ENCODE results near the gene UGT1A1. TPM values are rescaled to one million over a fixed set of nuclear protein-coding genes. Genes with fewer than 3 reads are reported as not detected.

UGT1A1 gene
- total and polyA plus RNA-seq, 4 donors: 145 to 386 (median 288) TPM; not detected in 1

DNA sequence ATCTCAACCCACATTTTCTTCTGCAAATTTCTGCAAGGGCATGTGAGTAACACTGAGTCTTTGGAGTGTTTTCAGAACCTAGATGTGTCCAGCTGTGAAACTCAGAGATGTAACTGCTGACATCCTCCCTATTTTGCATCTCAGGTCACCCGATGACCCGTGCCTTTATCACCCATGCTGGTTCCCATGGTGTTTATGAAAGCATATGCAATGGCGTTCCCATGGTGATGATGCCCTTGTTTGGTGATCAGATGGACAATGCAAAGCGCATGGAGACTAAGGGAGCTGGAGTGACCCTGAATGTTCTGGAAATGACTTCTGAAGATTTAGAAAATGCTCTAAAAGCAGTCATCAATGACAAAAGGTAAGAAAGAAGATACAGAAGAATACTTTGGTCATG is 8.0 kb downstream of the UGT1A1 start:
- H3K4me1 ChIP-seq (ENCODE audit: control insufficient read depth in 4 of 4, insufficient read depth in 4 of 4, low read length in 3 of 4): peaks cover 0 to 12% (median 3%) of the 10 kb centered on the region in 4 donors
- no peak overlapping the region for H3K4me3 ChIP-seq (ENCODE audit: low read depth in 1 of 3, low read length in 3 of 3)
- no peak for DNase-seq (ENCODE audit: low spot score)
- H3K9ac ChIP-seq (ENCODE audit: low read depth in 1 of 2, low read length in 2 of 2): no peak overlapping the region
- WGBS: 85% methylated on average over 4 of the region's 4 CpGs
- no peak overlapping the region for H3K27ac ChIP-seq (ENCODE audit: low read depth in 1 of 2, low read length in 2 of 2)
- peaks cover 6 to 47% (median 40%) of the 10 kb centered on the region in 4 donors for H3K36me3 ChIP-seq (ENCODE audit: control insufficient read depth in 4 of 4, insufficient read depth in 3 of 4, low read depth in 1 of 4, low read length in 3 of 4)
- H3K27me3 ChIP-seq (ENCODE audit: control insufficient read depth in 4 of 4, insufficient read depth in 4 of 4, low read length in 3 of 4): no peaks in the 10 kb centered on the region
- no peaks in the 10 kb centered on the region for H3K9me3 ChIP-seq (ENCODE audit: control insufficient read depth in 4 of 4, low read length in 3 of 4)
- no peak for TF ChIP-seq TAF1 (conservative IDR thresholded peaks at IDR 0.05)
- TF ChIP-seq, protein P1, sequence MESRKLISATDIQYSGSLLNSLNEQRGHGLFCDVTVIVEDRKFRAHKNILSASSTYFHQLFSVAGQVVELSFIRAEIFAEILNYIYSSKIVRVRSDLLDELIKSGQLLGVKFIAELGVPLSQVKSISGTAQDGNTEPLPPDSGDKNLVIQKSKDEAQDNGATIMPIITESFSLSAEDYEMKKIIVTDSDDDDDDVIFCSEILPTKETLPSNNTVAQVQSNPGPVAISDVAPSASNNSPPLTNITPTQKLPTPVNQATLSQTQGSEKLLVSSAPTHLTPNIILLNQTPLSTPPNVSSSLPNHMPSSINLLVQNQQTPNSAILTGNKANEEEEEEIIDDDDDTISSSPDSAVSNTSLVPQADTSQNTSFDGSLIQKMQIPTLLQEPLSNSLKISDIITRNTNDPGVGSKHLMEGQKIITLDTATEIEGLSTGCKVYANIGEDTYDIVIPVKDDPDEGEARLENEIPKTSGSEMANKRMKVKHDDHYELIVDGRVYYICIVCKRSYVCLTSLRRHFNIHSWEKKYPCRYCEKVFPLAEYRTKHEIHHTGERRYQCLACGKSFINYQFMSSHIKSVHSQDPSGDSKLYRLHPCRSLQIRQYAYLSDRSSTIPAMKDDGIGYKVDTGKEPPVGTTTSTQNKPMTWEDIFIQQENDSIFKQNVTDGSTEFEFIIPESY (IDR thresholded peaks at IDR 0.05): no peak
- TF ChIP-seq, protein P2, sequence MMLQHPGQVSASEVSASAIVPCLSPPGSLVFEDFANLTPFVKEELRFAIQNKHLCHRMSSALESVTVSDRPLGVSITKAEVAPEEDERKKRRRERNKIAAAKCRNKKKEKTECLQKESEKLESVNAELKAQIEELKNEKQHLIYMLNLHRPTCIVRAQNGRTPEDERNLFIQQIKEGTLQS (IDR thresholded peaks at IDR 0.05): no peak
- no peak for TF ChIP-seq HNF4G (IDR thresholded peaks at IDR 0.05)
- TF ChIP-seq, protein P3, sequence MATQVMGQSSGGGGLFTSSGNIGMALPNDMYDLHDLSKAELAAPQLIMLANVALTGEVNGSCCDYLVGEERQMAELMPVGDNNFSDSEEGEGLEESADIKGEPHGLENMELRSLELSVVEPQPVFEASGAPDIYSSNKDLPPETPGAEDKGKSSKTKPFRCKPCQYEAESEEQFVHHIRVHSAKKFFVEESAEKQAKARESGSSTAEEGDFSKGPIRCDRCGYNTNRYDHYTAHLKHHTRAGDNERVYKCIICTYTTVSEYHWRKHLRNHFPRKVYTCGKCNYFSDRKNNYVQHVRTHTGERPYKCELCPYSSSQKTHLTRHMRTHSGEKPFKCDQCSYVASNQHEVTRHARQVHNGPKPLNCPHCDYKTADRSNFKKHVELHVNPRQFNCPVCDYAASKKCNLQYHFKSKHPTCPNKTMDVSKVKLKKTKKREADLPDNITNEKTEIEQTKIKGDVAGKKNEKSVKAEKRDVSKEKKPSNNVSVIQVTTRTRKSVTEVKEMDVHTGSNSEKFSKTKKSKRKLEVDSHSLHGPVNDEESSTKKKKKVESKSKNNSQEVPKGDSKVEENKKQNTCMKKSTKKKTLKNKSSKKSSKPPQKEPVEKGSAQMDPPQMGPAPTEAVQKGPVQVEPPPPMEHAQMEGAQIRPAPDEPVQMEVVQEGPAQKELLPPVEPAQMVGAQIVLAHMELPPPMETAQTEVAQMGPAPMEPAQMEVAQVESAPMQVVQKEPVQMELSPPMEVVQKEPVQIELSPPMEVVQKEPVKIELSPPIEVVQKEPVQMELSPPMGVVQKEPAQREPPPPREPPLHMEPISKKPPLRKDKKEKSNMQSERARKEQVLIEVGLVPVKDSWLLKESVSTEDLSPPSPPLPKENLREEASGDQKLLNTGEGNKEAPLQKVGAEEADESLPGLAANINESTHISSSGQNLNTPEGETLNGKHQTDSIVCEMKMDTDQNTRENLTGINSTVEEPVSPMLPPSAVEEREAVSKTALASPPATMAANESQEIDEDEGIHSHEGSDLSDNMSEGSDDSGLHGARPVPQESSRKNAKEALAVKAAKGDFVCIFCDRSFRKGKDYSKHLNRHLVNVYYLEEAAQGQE (IDR thresholded peaks at IDR 0.05): no peak
- TF ChIP-seq NR2F2 (IDR thresholded peaks at IDR 0.05): no peak

DNA sequence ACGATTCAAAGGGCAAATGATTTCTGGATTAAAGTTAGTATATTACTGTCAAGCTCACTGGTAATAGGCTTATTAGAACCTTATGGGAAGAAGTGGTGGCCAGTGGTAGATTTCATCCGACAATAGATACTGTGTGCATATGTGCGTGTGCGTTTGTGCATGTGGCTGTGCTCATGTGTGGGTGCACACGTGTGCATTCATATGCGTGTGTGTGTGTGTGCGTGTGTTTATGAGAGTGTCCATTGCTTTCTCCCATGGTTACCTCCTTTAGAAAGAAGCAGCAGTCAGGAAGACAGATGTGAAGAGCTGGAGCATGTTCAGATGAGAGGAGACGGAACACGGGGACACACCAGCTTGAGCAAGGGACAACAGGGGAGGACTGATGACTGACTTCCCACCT is 9.2 kb downstream of the UGT1A1 start:
- peaks cover 6 to 49% (median 40%) of the 10 kb centered on the region in 4 donors for H3K36me3 ChIP-seq (ENCODE audit: control insufficient read depth in 4 of 4, insufficient read depth in 3 of 4, low read depth in 1 of 4, low read length in 3 of 4)

More for the DNA sequence above, 9.2 kb downstream of the UGT1A1 start:
- Histone ChIP-seq H3K4me1 (ENCODE audit: control insufficient read depth in 4 of 4, insufficient read depth in 4 of 4, low read length in 3 of 4) (peaks cover 0 to 8% (median 3%) of the 10 kb centered on the region in 4 donors), H3K9me3 (ENCODE audit: control insufficient read depth in 4 of 4, low read length in 3 of 4) (no peaks in the 10 kb centered on the region), H3K4me3 (ENCODE audit: low read depth in 1 of 3, low read length in 3 of 3) (no peak overlapping the region), H3K27me3 (ENCODE audit: control insufficient read depth in 4 of 4, insufficient read depth in 4 of 4, low read length in 3 of 4) (no peaks in the 10 kb centered on the region), H3K9ac (ENCODE audit: low read depth in 1 of 2, low read length in 2 of 2) (no peak overlapping the region), H3K27ac (ENCODE audit: low read depth in 1 of 2, low read length in 2 of 2) (no peak overlapping the region)
- WGBS: 95% methylated on average over 9 of the region's 9 CpGs
- no peak for DNase-seq (ENCODE audit: low spot score)
- TF ChIP-seq RAD21 (IDR thresholded peaks at IDR 0.05) (no peak), JUND (IDR thresholded peaks at IDR 0.05) (no peak), TAF1 (conservative IDR thresholded peaks at IDR 0.05) (no peak), EGR1 (IDR thresholded peaks at IDR 0.05; ENCODE audit: low read depth in 2 of 2) (no peak)
- TF ChIP-seq, protein P4, sequence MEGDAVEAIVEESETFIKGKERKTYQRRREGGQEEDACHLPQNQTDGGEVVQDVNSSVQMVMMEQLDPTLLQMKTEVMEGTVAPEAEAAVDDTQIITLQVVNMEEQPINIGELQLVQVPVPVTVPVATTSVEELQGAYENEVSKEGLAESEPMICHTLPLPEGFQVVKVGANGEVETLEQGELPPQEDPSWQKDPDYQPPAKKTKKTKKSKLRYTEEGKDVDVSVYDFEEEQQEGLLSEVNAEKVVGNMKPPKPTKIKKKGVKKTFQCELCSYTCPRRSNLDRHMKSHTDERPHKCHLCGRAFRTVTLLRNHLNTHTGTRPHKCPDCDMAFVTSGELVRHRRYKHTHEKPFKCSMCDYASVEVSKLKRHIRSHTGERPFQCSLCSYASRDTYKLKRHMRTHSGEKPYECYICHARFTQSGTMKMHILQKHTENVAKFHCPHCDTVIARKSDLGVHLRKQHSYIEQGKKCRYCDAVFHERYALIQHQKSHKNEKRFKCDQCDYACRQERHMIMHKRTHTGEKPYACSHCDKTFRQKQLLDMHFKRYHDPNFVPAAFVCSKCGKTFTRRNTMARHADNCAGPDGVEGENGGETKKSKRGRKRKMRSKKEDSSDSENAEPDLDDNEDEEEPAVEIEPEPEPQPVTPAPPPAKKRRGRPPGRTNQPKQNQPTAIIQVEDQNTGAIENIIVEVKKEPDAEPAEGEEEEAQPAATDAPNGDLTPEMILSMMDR (IDR thresholded peaks at IDR 0.05; ENCODE audit: low read depth, low read length, missing input control): no peak
- TF ChIP-seq, protein P3 (IDR thresholded peaks at IDR 0.05): no peak

All from liver (tissue), 9 donors.